ENCODE data around the gene SH3BP2.

- no peak for TF ChIP-seq POLR2AphosphoS5 (IDR thresholded peaks at IDR 0.05)
- TF ChIP-seq CTCF (IDR thresholded peaks at IDR 0.05; ENCODE audit: poor library complexity, severe bottlenecking) = no peak
- no peak for TF ChIP-seq RAD21 (conservative IDR thresholded peaks at IDR 0.05)
- no peak for TF ChIP-seq EZH2 (IDR thresholded peaks at IDR 0.05; ENCODE audit: borderline replicate concordance, insufficient read depth, low read length, poor library complexity, severe bottlenecking)
- TF ChIP-seq SMC3 (conservative IDR thresholded peaks at IDR 0.05; ENCODE audit: poor library complexity) = no peak
- TF ChIP-seq TAF1 (IDR thresholded peaks at IDR 0.05; ENCODE audit: low read depth) = no peak
Observed at GRCh38 chr4:2802618-2803531, 10.0 kb downstream of the SH3BP2 start.

Data from neural cell (in vitro differentiated cells).